ENCODE results near the gene TMEM170A.
"Not testable (repeated sequence)": the region's sequence is repeated elsewhere in the genome, so short reads cannot be mapped to it uniquely, and the experiment has no call there.

TMEM170A gene

GRCh38 chr16:75452464-75453190, 11.9 kb downstream of the TMEM170A start:
- DNase-seq: no peak

- no peak for DNase-seq
Observed at GRCh38 chr16:75446416-75446815, 18.1 kb downstream of the TMEM170A start.

DNA sequence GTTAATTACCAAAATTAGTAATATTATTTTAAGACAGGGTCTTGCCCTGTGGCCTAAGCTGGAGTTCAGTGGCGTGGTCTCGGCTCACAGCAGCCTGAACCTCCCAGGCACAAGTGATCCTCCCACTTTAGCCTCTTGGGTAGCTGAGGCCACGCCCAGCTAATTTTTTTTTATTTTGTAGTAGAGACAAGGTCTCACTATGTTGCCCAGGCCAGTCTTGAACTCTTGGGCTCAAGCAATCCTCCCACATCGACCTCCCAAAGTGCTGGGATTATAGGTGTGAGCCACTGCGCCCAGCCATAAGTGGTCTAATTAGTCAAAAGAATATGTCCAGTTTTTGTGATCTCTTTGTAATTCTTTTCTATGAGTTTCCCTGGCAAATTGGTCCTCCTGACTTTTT, 19.2 kb downstream of the TMEM170A start:
- no peak for DNase-seq

DNA sequence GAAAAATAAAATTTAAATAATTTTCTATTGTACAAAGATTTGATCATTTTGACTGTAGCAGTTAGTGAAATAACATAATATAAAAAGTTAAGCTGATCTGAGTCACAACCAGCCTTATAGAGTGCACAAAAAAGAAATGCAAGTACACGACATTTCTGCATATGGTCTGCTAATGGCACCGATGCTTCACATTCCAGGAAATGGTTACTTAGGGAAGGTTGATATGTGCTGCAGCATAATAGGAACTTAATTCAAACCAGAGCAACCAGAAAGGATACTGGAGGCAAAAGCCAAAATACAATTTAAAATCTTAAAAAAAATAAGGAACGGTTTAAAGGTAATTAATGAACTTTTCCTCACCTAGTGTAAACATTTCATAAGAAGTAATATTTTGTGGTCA, 21.2 kb downstream of the TMEM170A start:
- DNase-seq: no peak

- DNase-seq: no peak
Observed at GRCh38 chr16:75433732-75434413, 30.6 kb downstream of the TMEM170A start.

GRCh38 chr16:75432828-75433731, 31.4 kb downstream of the TMEM170A start, which contains the start of gene CFDP1:
Gene CFDP1, minus strand, starts transcription at chr16:75433503. Its CDS starts 151 bp downstream, at chr16:75433352.
- peak; percentile 70 for DNase-seq

- no peak for DNase-seq
Observed at GRCh38 chr16:75429621-75430403, 34.7 kb downstream of the TMEM170A start.

- DNase-seq: not testable (repeated sequence)
Observed at GRCh38 chr16:75426524-75426923, 38.0 kb downstream of the TMEM170A start.

DNA sequence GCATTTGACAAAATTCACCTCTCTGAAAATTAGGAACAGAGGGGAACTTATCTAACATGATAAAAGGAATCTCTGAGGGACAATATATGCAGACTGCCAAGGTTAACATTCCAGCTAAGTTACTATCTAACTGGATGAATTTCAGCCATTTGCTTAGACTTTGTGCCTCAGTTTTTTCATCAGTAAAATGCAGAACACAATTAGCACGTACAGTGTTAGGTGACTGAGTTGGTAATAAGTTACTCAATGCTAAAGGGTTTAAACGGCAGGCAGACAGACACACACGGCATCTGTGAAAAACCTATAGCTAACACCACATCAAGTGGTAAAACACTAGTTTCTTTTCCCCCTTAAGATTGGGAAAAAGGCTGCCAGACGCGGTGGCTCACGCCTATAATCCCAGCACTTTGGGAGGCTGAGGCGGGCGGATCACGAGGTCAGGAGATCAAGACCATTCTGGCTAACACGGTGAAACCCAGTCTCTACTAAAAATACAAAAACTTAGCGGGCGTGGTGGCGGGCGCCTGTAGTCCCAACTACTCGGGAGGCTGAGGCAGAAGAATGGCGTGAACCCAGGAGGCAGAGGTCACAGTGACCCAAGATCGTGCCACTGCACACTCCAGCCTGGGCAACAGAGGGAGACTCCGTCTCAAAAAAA, 40.3 kb downstream of the TMEM170A start:
- DNase-seq: not testable (repeated sequence)

DNA sequence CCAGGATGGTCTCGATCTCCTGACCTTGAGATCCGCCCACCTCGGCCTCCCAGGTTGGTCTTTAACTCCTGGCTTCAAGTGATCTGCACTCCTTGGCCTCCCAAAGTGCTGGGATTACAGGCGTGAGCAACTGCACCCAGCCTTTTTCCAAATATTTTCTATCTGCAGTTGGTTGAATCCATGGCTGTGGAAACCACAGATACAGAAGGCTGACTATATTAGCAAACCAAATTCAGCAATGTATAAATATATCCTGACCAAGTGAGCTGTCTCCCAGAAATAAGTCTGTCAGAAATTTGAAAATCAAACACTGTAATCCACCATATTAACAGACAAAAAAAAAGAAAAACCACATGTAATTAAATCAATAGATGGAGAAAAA, 40.8 kb downstream of the TMEM170A start:
- no peak for DNase-seq

- DNase-seq: no peak
Observed at GRCh38 chr16:75421820-75422126, 42.7 kb downstream of the TMEM170A start.

DNA sequence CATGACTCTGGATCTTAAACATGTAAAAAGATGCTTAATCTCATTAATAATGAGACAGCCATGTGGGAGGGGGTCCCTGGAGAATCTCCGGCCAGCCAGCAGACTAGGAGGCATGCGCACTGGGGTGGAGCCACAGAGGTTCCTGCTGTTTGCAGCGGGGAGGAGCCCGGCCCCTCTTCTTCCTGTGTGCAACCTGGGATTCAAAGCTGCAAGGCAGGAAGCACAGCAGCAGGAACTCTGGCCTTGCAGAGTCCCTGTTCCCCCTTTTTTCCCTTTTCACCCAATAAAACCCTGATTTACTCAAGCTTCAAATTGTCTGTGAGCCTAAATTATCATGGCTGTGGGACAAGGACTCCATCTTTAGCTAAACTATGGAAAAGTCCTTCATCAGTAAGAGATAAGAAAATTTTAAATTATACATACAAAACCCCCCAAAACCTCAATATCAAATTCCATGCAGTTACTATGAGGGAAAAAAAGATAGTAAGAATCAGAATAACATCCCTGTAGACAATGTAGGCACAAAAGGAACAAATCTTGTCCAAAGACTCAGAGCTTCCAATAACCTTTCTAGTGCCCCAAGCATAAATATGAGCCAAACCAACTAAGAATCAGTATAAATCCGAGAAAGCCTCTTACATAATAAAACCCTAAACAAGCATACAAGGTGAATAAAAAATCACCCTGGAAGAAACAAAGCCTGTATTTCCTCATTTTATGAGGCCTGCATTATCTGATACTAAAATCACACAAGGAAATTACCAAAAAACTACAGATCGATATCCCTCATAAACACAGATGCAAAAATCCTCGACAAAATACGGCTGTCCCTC, 43.3 kb downstream of the TMEM170A start:
- DNase-seq: no peak

DNA sequence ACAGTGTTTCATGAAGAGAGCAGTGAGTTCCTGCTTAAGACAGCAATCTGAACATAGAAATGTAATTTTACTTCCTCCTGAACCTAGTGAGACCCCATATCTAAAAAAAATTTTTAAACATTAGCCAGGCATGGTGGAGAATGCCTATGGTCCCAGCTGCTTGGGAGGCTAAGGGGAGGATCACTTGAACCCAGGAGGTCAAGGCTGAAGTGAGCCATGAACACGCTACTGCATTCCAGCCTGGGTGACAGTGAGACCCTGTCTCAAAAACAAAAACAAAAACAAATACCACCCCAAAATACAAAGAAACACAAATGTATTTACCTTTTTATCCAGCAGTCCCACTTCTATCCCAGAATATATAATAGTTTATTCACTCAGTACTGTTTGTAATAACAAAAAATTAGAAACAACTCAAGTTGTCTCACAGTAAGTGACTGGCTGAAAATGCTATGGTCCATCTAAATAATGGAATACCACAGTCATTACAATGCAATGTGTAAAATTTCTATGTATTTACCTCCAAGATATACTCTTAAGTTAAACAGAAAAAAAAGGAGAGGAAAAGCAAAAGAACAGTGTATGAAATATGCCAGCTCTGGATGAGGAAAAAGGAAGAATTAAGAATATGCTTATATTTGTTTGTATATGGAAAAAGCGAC, 47.5 kb downstream of the TMEM170A start:
- no peak for DNase-seq

GRCh38 chr16:75415169-75415905, 49.2 kb downstream of the TMEM170A start:
- DNase-seq: no peak

DNA sequence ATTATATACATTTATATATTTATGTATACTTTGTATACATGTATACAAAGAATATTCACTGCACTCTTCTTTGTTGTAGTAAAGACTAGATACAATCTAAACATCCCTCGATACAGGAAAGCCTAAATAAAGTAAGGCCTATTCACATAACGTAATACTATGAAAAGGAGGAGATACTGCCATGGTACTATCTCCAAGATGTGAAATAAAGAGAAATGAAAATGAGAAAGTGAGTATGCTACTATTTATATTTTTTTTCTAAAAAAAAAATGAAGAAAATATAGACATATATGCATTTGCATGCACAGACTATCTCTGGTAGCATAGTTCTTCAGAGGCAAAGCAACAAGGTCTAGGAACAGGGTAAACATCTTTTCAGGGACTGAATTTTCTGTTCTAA, 50.5 kb downstream of the TMEM170A start:
- DNase-seq: no peak

DNA sequence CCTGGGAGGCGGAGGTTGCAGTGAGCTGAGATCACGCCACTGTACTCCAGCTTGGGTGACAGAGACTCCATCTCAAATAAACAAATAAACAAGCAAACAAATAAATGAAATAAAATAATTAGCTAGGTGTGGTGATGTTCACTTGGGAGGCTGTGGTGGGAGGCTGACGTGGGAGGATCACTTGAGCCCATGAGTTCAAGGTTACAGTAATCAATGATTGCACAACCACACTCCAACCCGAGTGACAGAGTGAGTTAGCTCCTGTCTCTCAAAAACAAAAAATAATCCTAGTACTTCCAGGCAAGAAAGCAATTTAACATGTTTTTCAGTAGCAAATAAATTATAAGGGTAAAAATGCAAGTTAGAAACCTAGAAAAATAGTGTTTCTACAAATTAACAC, 57.5 kb downstream of the TMEM170A start:
- DNase-seq: no peak

DNA sequence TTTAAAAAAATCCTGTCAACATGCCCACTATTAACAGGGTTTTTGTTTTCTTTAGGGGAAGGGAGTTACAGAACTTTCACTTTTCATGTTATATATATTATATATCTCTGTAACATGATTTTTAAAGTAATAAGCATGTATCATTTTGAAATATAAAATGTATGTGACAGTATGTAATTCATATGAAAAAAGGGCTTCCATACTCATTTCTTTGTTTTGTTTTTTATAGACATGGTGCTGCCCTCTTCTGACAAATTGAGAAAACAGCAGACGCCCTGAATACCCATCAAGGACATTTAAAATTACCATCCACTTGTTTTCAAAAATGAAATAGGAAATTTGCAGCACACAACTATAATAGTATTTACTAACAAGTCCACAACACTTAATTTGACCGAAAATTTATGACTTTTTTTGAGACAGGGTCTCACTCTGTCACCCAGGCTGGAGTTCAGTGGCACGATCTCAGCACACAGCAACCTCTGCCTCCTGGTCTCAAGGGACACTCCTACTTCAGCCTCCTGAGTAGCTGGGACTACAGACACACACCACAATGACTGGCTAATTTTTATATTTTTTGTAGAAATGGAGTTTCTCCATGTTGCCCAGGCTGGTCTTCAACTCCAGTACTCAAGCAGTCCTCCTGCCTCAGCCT, 61.5 kb downstream of the TMEM170A start:
- DNase-seq: no peak

DNA sequence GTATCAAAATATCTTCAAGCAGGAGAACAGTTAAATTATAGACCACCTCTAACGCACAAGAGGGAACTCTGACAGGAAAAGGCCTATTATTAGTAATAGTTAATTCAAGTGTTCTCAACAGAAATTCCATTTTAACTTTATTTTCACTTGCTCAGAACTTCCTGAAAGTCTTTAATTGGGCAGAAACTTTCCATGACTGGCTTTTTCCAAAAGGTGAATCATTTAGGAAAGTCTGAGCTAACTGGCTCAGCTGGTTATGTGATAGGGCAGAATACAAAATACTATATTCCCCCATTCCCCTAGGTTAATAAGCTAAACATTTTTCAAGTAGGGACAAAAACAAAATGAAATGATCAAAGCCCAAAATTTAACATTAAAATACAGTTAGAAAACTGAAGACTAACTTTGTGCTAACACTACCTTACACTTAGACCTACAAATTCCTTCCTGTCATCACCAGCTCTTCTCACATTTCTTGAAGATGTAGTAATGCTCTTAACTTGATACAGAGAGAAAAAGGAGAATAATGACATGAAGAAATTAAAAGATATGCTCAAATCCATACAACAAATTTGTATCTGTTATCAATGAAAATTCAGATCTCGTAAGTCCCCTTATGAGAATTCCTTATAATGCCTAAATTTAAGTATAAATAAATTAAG, 62.2 kb downstream of the TMEM170A start:
- DNase-seq: no peak

- DNase-seq: no peak
Observed at GRCh38 chr16:75401691-75402090, 62.8 kb downstream of the TMEM170A start.
